Endodermal cell (in vitro differentiated cells): ENCODE results near the gene LCN9. TPM values are rescaled to one million over a fixed set of nuclear protein-coding genes. Genes with fewer than 3 reads are reported as not detected.
"Not testable (repeated sequence)": the region's sequence is repeated elsewhere in the genome, so short reads cannot be mapped to it uniquely, and the experiment has no call there.

Source experiments
- DNase-seq: peaks from one replicate; pipeline ENCODE4 v3.0.0-alpha.2; 2017
- H3K27ac ChIP-seq: 2 replicates; pipeline ENCODE4 v1.5.1; 2013; ENCODE audit warnings: mild to moderate bottlenecking, low read depth, low read length, moderate library complexity
- H3K27me3 ChIP-seq: 2 replicates; pipeline ENCODE4 v1.6.1; 2013; ENCODE audit warnings: mild to moderate bottlenecking, low read length, moderate library complexity; ENCODE audit not compliant: insufficient read depth, control insufficient read depth, poor library complexity, severe bottlenecking
- H3K36me3 ChIP-seq: 2 replicates; pipeline ENCODE4 v1.7.0; 2013; ENCODE audit warnings: mild to moderate bottlenecking, low read length, moderate library complexity; ENCODE audit not compliant: control insufficient read depth, insufficient read depth
- H3K4me1 ChIP-seq: one replicate; pipeline ENCODE4 v1.7.0; 2013; ENCODE audit warnings: low read length; ENCODE audit not compliant: control insufficient read depth, insufficient read depth
- H3K4me3 ChIP-seq: 2 replicates; pipeline ENCODE4 v1.5.1; 2013; ENCODE audit warnings: mild to moderate bottlenecking, low read length, moderate library complexity
- H3K9ac ChIP-seq: 2 replicates; pipeline ENCODE4 v1.6.1; 2013; ENCODE audit warnings: mild to moderate bottlenecking, low read length, moderate library complexity; ENCODE audit not compliant: poor library complexity, severe bottlenecking; ENCODE audit errors: extremely low read depth
- H3K9me3 ChIP-seq: 2 replicates; pipeline ENCODE4 v1.6.1; 2013; ENCODE audit warnings: mild to moderate bottlenecking, low read length, moderate library complexity; ENCODE audit not compliant: control insufficient read depth
- H3K27ac Mint-ChIP-seq: 2 replicates; pipeline ENCODE4 v1.8.0; 2020; ENCODE audit warnings: mixed read lengths
- H3K27me3 Mint-ChIP-seq: 2 replicates; pipeline ENCODE4 v1.8.0; 2021; ENCODE audit warnings: mild to moderate bottlenecking, mixed read lengths; ENCODE audit not compliant: insufficient read depth
- H3K36me3 Mint-ChIP-seq: 2 replicates; pipeline ENCODE4 v1.8.0; 2020; ENCODE audit warnings: low read depth, mixed read lengths
- H3K4me1 Mint-ChIP-seq: 2 replicates; pipeline ENCODE4 v1.8.0; 2020; ENCODE audit warnings: mixed read lengths
- H3K4me3 Mint-ChIP-seq: 2 replicates; pipeline ENCODE4 v1.8.0; 2020; ENCODE audit warnings: mild to moderate bottlenecking, moderate library complexity, mixed read lengths
- H3K9me3 Mint-ChIP-seq: 2 replicates; pipeline ENCODE4 v1.8.0; 2020; ENCODE audit warnings: mild to moderate bottlenecking, mixed read lengths
- CTCF ChIP-seq: fragments of 200-600 bp; sonication (generic); conservative IDR thresholded peaks from 2 replicates; pipeline ENCODE4 v1.5.0; 2021; ENCODE audit warnings: antibody characterized with exemption, mild to moderate bottlenecking
- WGBS, 2 experiments: methylation state at CpG; one replicate each; pipeline versions ENCODE4 v1.1.5 to v1.1.7; 2013; ENCODE audit warnings: missing lambda C conversion rate in 2 of 2, mixed read lengths in 1 of 2; ENCODE audit not compliant: insufficient coverage in 1 of 2, insufficient read length in 1 of 2; 5-methylcytosine and 5-hydroxymethylcytosine counted together
- total RNA-seq, 2 donors: library from RNA; stranded (reverse); fragmentation: NEBNext Ultra II Directional in 1 of 2; extraction: Animal tissue kit (Norgen Biotek cat#: 25700) in 1 of 2; gene quantifications; 2 replicates in 1 of 2; 3 replicates in 1 of 2; pipeline ENCODE4 v1.2.1, GENCODE V29; 2021

Gene LCN9
- total RNA-seq, 2 donors from 2014 or later, result 0.46 to 10.7 TPM

GRCh38 chr9:135667463-135668001 is 4.4 kb downstream of the LCN9 start:
- WGBS, 2 experiments, result 93 to 94% methylated on average over 9 of the region's 9 CpGs

GRCh38 chr9:135669018-135669417 is 5.9 kb downstream of the LCN9 start:
- H3K4me1 ChIP-seq, DNase-seq, H3K27ac ChIP-seq, H3K4me1 Mint-ChIP-seq, H3K27me3 Mint-ChIP-seq, H3K9me3 ChIP-seq, H3K27ac Mint-ChIP-seq, H3K4me3 ChIP-seq, H3K36me3 ChIP-seq, H3K9ac ChIP-seq, H3K4me3 Mint-ChIP-seq, H3K36me3 Mint-ChIP-seq, H3K27me3 ChIP-seq: not testable (repeated sequence)
- WGBS, 2 experiments, result 91 to 100% methylated on average over 4 to 5 of the region's 5 CpGs
- H3K9me3 Mint-ChIP-seq, result peaks cover 13% of the 10 kb centered on the region

More at GRCh38 chr9:135667463-135668001, 4.4 kb downstream of the LCN9 start:
- Mint-ChIP-seq H3K9me3 (peaks cover 13% of the 10 kb centered on the region), H3K4me1 (no peaks in the 10 kb centered on the region), H3K27me3 (no peaks in the 10 kb centered on the region), H3K36me3 (no peaks in the 10 kb centered on the region), H3K4me3 (no peak overlapping the region), H3K27ac (no peak overlapping the region)
- Histone ChIP-seq H3K9ac (no peak overlapping the region), H3K27ac (no peak overlapping the region), H3K9me3 (no peaks in the 10 kb centered on the region), H3K4me3 (no peak overlapping the region), H3K36me3 (no peaks in the 10 kb centered on the region), H3K4me1 (no peaks in the 10 kb centered on the region), H3K27me3 (no peaks in the 10 kb centered on the region)
- no peak for DNase-seq
- no peak for TF ChIP-seq CTCF

GRCh38 chr9:135669616-135670285 is 6.6 kb downstream of the LCN9 start:
- H3K9me3 ChIP-seq, result no peaks in the 10 kb centered on the region
- no peak overlapping the region for H3K4me3 ChIP-seq
- H3K27me3 ChIP-seq, result no peaks in the 10 kb centered on the region
- 91% methylated on average over 9 of the region's 9 CpGs; no CpG with 5 or more reads in 1 of the 2 experiments for WGBS, 2 experiments
- Mint-ChIP-seq H3K27me3 (no peaks in the 10 kb centered on the region), H3K36me3 (no peaks in the 10 kb centered on the region), H3K9me3 (peaks cover 13% of the 10 kb centered on the region), H3K4me3 (no peak overlapping the region), H3K27ac (no peak overlapping the region), H3K4me1 (no peaks in the 10 kb centered on the region)
- H3K27ac ChIP-seq, result no peak overlapping the region
- no peaks in the 10 kb centered on the region for H3K4me1 ChIP-seq
- H3K9ac ChIP-seq, result no peak overlapping the region
- no peaks in the 10 kb centered on the region for H3K36me3 ChIP-seq
- no peak for TF ChIP-seq CTCF
- no peak for DNase-seq
